ENCODE results near the gene RASSF1.

RASSF1 gene

GRCh38 chr3:50299929-50300680 lies 40.5 kb downstream of the RASSF1 start:
- peak; percentile 80 for DNase-seq (ENCODE audit: low spot score)

- DNase-seq (ENCODE audit: low spot score): no peak
Measured at GRCh38 chr3:50299638-50299928, 41.1 kb downstream of the RASSF1 start.

GRCh38 chr3:50298836-50299637 lies 41.6 kb downstream of the RASSF1 start, which contains the start of the genes HYAL3 and NAA80:
Gene HYAL3 (minus strand): TSS chr3:50299405. CDS start chr3:50295602, 3,803 bp downstream.
Gene NAA80 (minus strand): TSS chr3:50299405. CDS start chr3:50297463, 1,942 bp downstream.
- DNase-seq (ENCODE audit: low spot score): peak; percentile 99

- no peak for DNase-seq (ENCODE audit: low spot score)
Measured at GRCh38 chr3:50297896-50298725, 42.5 kb downstream of the RASSF1 start.

GRCh38 chr3:50297384-50297775 lies 43.3 kb downstream of the RASSF1 start:
- DNase-seq (ENCODE audit: low spot score): no peak

- no peak for DNase-seq (ENCODE audit: low spot score)
Measured at GRCh38 chr3:50296721-50297383, 43.8 kb downstream of the RASSF1 start.

- DNase-seq (ENCODE audit: low spot score): no peak
Measured at GRCh38 chr3:50295553-50296431, 44.8 kb downstream of the RASSF1 start.

GRCh38 chr3:50294492-50295403 lies 45.9 kb downstream of the RASSF1 start:
- DNase-seq (ENCODE audit: low spot score): no peak

- DNase-seq (ENCODE audit: low spot score): no peak
Measured at GRCh38 chr3:50294089-50294488, 46.5 kb downstream of the RASSF1 start.

- no peak for DNase-seq (ENCODE audit: low spot score)
Measured at GRCh38 chr3:50293079-50293801, 47.4 kb downstream of the RASSF1 start.

GRCh38 chr3:50292159-50293078 lies 48.2 kb downstream of the RASSF1 start, which contains the start of gene IFRD2:
Gene IFRD2 (minus strand): TSS chr3:50292429. CDS start chr3:50292274, 155 bp downstream.
- DNase-seq (ENCODE audit: low spot score): peak; percentile 98

GRCh38 chr3:50290161-50290641 lies 50.4 kb downstream of the RASSF1 start:
- DNase-seq (ENCODE audit: low spot score): no peak

- DNase-seq (ENCODE audit: low spot score): no peak
Measured at GRCh38 chr3:50289130-50289529, 51.5 kb downstream of the RASSF1 start.

GRCh38 chr3:50288387-50289007 lies 52.1 kb downstream of the RASSF1 start:
- DNase-seq (ENCODE audit: low spot score): no peak

GRCh38 chr3:50287262-50287661 lies 53.4 kb downstream of the RASSF1 start:
- DNase-seq (ENCODE audit: low spot score): no peak

- no peak for DNase-seq (ENCODE audit: low spot score)
Measured at GRCh38 chr3:50286322-50287227, 54.1 kb downstream of the RASSF1 start.

Data from RKO (cell line).